GM19324 (cell line): ENCODE measurements around the gene SORL1.
"Not testable (repeated sequence)": the region's sequence is repeated elsewhere in the genome, so short reads cannot be mapped to it uniquely, and the experiment has no call there.

Experiments used
- ATAC-seq: cut with Tn5 transposase; IDR thresholded peaks from one replicate; pipeline ENCODE4 v1.9.1; 2021; ENCODE audit warnings: mild to moderate bottlenecking, moderate library complexity; ENCODE audit not compliant: unreplicated experiment, low FRiP score

The SORL1 gene

GRCh38 chr11:121608545-121609098 lies 156.5 kb downstream of the SORL1 start:
- no peak for ATAC-seq

- no peak for ATAC-seq
These were observed 158.6 kb downstream of the SORL1 start for GRCh38 chr11:121610706-121611105.

GRCh38 chr11:121611242-121611641 lies 159.1 kb downstream of the SORL1 start:
- no peak for ATAC-seq

- no peak for ATAC-seq
These were observed 161.6 kb downstream of the SORL1 start for GRCh38 chr11:121613724-121614123.

- ATAC-seq = no peak
These were observed 162.6 kb downstream of the SORL1 start for GRCh38 chr11:121614636-121615240.

GRCh38 chr11:121615501-121615900 lies 163.4 kb downstream of the SORL1 start:
- ATAC-seq = no peak

GRCh38 chr11:121618516-121618915 lies 166.4 kb downstream of the SORL1 start:
- no peak for ATAC-seq

GRCh38 chr11:121625777-121626506 lies 173.8 kb downstream of the SORL1 start:
- no peak for ATAC-seq

- no peak for ATAC-seq
These were observed 174.4 kb downstream of the SORL1 start for GRCh38 chr11:121626507-121626875.

GRCh38 chr11:121626980-121627379 lies 174.9 kb downstream of the SORL1 start:
- no peak for ATAC-seq

- no peak for ATAC-seq
These were observed 177.9 kb downstream of the SORL1 start for GRCh38 chr11:121630041-121630440.

- no peak for ATAC-seq
These were observed 179.3 kb downstream of the SORL1 start for GRCh38 chr11:121631456-121631855.

GRCh38 chr11:121634273-121634672 lies 182.2 kb downstream of the SORL1 start:
- no peak for ATAC-seq

GRCh38 chr11:121634889-121635288 lies 182.8 kb downstream of the SORL1 start:
- ATAC-seq = no peak

- no peak for ATAC-seq
These were observed 184.1 kb downstream of the SORL1 start for GRCh38 chr11:121636081-121636799.

- no peak for ATAC-seq
These were observed 184.7 kb downstream of the SORL1 start for GRCh38 chr11:121636800-121637176.

- not testable (repeated sequence) for ATAC-seq
These were observed 185.5 kb downstream of the SORL1 start for GRCh38 chr11:121637587-121637986.

GRCh38 chr11:121643479-121644186 lies 191.5 kb downstream of the SORL1 start:
- ATAC-seq = no peak

- ATAC-seq = no peak
These were observed 192.0 kb downstream of the SORL1 start for GRCh38 chr11:121644187-121644512.

- no peak for ATAC-seq
These were observed 192.9 kb downstream of the SORL1 start for GRCh38 chr11:121645001-121645400.

GRCh38 chr11:121645596-121645995 lies 193.5 kb downstream of the SORL1 start:
- ATAC-seq = no peak
